ENCODE measurements around the gene COX6B2.

- TF ChIP-seq MZF1 (tag by site-specific recombination; IDR thresholded peaks at IDR 0.05; ENCODE audit: borderline replicate concordance) (no peak), SCRT1 (tag by site-specific recombination; IDR thresholded peaks at IDR 0.05; ENCODE audit: borderline replicate concordance) (no peak), CTCF (tag by site-specific recombination; IDR thresholded peaks at IDR 0.05) (no peak), YY1 (tag by site-specific recombination; IDR thresholded peaks at IDR 0.05) (no peak), ZNF37A (tag by site-specific recombination; IDR thresholded peaks at IDR 0.05) (no peak), ZNF704 (tag by site-specific recombination; IDR thresholded peaks at IDR 0.05) (no peak), ZBTB10 (tag by site-specific recombination; IDR thresholded peaks at IDR 0.05) (no peak), REPIN1 (tag by site-specific recombination; IDR thresholded peaks at IDR 0.05; ENCODE audit: low read depth) (no peak)
These were observed 9.3 kb downstream of the COX6B2 start for GRCh38 chr19:55345101-55345817.

All from HEK293 (cell line).